GM23338 (cell line): ENCODE measurements around the gene PSMG4. TPM values are rescaled to one million over a fixed set of nuclear protein-coding genes. Genes with fewer than 3 reads are reported as not detected.

Source experiments
- ATAC-seq: fragments of 200-7000 bp; cut with Tn5 transposase; 3 replicates; pipeline ENCODE4 v1.9.1; 2020
- DNase-seq: peaks from one replicate; pipeline ENCODE4 v3.0.0-alpha.2; 2015; ENCODE audit warnings: low spot score
- H2AFZ ChIP-seq: fragments of 200-600 bp; sonication (generic); 2 replicates; pipeline ENCODE4 v1.8.0; 2016; ENCODE audit warnings: antibody characterized with exemption, mild to moderate bottlenecking, moderate library complexity
- H3F3A ChIP-seq: fragments of 200-600 bp; sonication (generic); replicated peaks from 2 replicates; pipeline ENCODE4 v1.8.0; 2017; ENCODE audit warnings: antibody characterized with exemption, mixed run types, low read depth
- H3K27ac ChIP-seq: fragments of 200-600 bp; sonication (generic); 2 replicates; pipeline ENCODE4 v1.6.1; 2016; ENCODE audit warnings: low read depth
- H3K27me3 ChIP-seq: fragments of 200-600 bp; sonication (generic); 2 replicates; pipeline ENCODE4 v1.8.0; 2016; ENCODE audit warnings: mild to moderate bottlenecking, mixed run types, moderate library complexity; ENCODE audit not compliant: insufficient read depth
- H3K36me3 ChIP-seq: fragments of 200-600 bp; sonication (generic); 2 replicates; pipeline ENCODE4 v1.8.0; 2016; ENCODE audit warnings: mild to moderate bottlenecking; ENCODE audit not compliant: insufficient read depth
- H3K4me1 ChIP-seq: fragments of 200-600 bp; sonication (generic); 2 replicates; pipeline ENCODE4 v1.8.0; 2016; ENCODE audit warnings: mild to moderate bottlenecking, moderate library complexity; ENCODE audit not compliant: insufficient read depth
- H3K4me2 ChIP-seq: fragments of 200-600 bp; sonication (generic); 2 replicates; pipeline ENCODE4 v1.7.1; 2017; ENCODE audit warnings: mixed run types
- H3K4me3 ChIP-seq: fragments of 200-600 bp; sonication (generic); 2 replicates; pipeline ENCODE4 v1.6.1; 2016; ENCODE audit warnings: mixed run types
- H3K79me2 ChIP-seq: fragments of 200-600 bp; sonication (generic); replicated peaks from 2 replicates; pipeline ENCODE4 v1.8.0; 2017; ENCODE audit warnings: mild to moderate bottlenecking; ENCODE audit not compliant: insufficient read depth
- H3K9me2 ChIP-seq: fragments of 200-600 bp; sonication (generic); 2 replicates; pipeline ENCODE4 v1.8.0; 2017; ENCODE audit not compliant: insufficient read depth
- H4K20me1 ChIP-seq: fragments of 200-600 bp; sonication (generic); replicated peaks from 2 replicates; pipeline ENCODE4 v1.8.0; 2017; ENCODE audit warnings: mild to moderate bottlenecking; ENCODE audit not compliant: insufficient read depth
- H3K27ac Mint-ChIP-seq: 2 replicates; pipeline ENCODE4 v1.8.0; 2020; ENCODE audit warnings: inconsistent platforms, mild to moderate bottlenecking, moderate library complexity, mixed read lengths
- H3K27me3 Mint-ChIP-seq: 3 replicates; pipeline ENCODE4 v1.8.0; 2022; ENCODE audit warnings: low read depth, mild to moderate bottlenecking, moderate library complexity, mixed read lengths, inconsistent platforms; ENCODE audit not compliant: insufficient read depth, poor library complexity
- H3K36me3 Mint-ChIP-seq: 3 replicates; pipeline ENCODE4 v1.8.0; 2021; ENCODE audit warnings: low read depth, mild to moderate bottlenecking, inconsistent platforms, moderate library complexity, mixed read lengths
- H3K4me1 Mint-ChIP-seq: 3 replicates; pipeline ENCODE4 v1.8.0; 2020; ENCODE audit warnings: mild to moderate bottlenecking, inconsistent platforms, mixed read lengths
- H3K4me3 Mint-ChIP-seq: 3 replicates; pipeline ENCODE4 v1.8.0; 2021; ENCODE audit warnings: moderate library complexity, mild to moderate bottlenecking, inconsistent platforms, mixed read lengths
- H3K9me3 Mint-ChIP-seq: 3 replicates; pipeline ENCODE4 v1.8.0; 2020; ENCODE audit warnings: moderate library complexity, mild to moderate bottlenecking, inconsistent platforms, mixed read lengths
- CTCF ChIP-seq, 2 experiments: fragments of 200-600 bp in 1 of 2; sonication (generic) in 1 of 2; conservative IDR thresholded peaks; 2 replicates each; pipeline versions ENCODE4 v1.5.1 to v1.6.1; 2016 to 2017; ENCODE audit warnings: antibody characterized with exemption in 2 of 2, low read depth in 2 of 2, mild to moderate bottlenecking in 2 of 2, moderate library complexity in 1 of 2
- ETS1 ChIP-seq: IDR thresholded peaks from 2 replicates; pipeline ENCODE4 v1.6.1; 2016; ENCODE audit warnings: antibody characterized with exemption
- EZH2 ChIP-seq: fragments of 200-600 bp; sonication (generic); IDR thresholded peaks from one replicate; pipeline ENCODE4 v1.8.0; 2017; ENCODE audit warnings: antibody characterized with exemption, mild to moderate bottlenecking, low read depth; ENCODE audit not compliant: unreplicated experiment
- NANOG ChIP-seq: IDR thresholded peaks from 2 replicates; pipeline ENCODE4 v1.6.1; 2016; ENCODE audit warnings: antibody characterized with exemption, borderline replicate concordance
- POLR2AphosphoS5 ChIP-seq: IDR thresholded peaks from 2 replicates; pipeline ENCODE4 v1.6.1; 2016; ENCODE audit warnings: antibody characterized with exemption, low read depth
- ZNF114 ChIP-seq: fragments of 250-450 bp; sonication (Bioruptor Pico); IDR thresholded peaks from 2 replicates; pipeline ENCODE4 v1.5.0; 2020; ENCODE audit warnings: mild to moderate bottlenecking, moderate library complexity
- polyA plus RNA-seq: library from polyadenylated mRNA; unstranded; fragments of >200 nt; fragmentation: Nextera tagmentation; extraction: Ambion mirVana; gene quantifications from 2 replicates; pipeline ENCODE4 v1.2.1, GENCODE V29; 2016
- total RNA-seq: library from RNA; depleted of rRNA; stranded (reverse); fragments of >200 nt; shearing (Covaris generic); gene quantifications from 2 replicates; pipeline ENCODE4 v1.2.3, GENCODE V29; 2014
- TF ChIP-seq, protein P1 (sequence below): fragments of 250-450 bp; sonication (Bioruptor Pico); IDR thresholded peaks from 2 replicates; pipeline ENCODE4 v1.5.0; 2020; ENCODE audit warnings: mild to moderate bottlenecking, moderate library complexity

Gene PSMG4
- total and polyA plus RNA-seq, 2 experiments from 2014 or later = 37.2 to 168 TPM

- TF ChIP-seq, protein P1, sequence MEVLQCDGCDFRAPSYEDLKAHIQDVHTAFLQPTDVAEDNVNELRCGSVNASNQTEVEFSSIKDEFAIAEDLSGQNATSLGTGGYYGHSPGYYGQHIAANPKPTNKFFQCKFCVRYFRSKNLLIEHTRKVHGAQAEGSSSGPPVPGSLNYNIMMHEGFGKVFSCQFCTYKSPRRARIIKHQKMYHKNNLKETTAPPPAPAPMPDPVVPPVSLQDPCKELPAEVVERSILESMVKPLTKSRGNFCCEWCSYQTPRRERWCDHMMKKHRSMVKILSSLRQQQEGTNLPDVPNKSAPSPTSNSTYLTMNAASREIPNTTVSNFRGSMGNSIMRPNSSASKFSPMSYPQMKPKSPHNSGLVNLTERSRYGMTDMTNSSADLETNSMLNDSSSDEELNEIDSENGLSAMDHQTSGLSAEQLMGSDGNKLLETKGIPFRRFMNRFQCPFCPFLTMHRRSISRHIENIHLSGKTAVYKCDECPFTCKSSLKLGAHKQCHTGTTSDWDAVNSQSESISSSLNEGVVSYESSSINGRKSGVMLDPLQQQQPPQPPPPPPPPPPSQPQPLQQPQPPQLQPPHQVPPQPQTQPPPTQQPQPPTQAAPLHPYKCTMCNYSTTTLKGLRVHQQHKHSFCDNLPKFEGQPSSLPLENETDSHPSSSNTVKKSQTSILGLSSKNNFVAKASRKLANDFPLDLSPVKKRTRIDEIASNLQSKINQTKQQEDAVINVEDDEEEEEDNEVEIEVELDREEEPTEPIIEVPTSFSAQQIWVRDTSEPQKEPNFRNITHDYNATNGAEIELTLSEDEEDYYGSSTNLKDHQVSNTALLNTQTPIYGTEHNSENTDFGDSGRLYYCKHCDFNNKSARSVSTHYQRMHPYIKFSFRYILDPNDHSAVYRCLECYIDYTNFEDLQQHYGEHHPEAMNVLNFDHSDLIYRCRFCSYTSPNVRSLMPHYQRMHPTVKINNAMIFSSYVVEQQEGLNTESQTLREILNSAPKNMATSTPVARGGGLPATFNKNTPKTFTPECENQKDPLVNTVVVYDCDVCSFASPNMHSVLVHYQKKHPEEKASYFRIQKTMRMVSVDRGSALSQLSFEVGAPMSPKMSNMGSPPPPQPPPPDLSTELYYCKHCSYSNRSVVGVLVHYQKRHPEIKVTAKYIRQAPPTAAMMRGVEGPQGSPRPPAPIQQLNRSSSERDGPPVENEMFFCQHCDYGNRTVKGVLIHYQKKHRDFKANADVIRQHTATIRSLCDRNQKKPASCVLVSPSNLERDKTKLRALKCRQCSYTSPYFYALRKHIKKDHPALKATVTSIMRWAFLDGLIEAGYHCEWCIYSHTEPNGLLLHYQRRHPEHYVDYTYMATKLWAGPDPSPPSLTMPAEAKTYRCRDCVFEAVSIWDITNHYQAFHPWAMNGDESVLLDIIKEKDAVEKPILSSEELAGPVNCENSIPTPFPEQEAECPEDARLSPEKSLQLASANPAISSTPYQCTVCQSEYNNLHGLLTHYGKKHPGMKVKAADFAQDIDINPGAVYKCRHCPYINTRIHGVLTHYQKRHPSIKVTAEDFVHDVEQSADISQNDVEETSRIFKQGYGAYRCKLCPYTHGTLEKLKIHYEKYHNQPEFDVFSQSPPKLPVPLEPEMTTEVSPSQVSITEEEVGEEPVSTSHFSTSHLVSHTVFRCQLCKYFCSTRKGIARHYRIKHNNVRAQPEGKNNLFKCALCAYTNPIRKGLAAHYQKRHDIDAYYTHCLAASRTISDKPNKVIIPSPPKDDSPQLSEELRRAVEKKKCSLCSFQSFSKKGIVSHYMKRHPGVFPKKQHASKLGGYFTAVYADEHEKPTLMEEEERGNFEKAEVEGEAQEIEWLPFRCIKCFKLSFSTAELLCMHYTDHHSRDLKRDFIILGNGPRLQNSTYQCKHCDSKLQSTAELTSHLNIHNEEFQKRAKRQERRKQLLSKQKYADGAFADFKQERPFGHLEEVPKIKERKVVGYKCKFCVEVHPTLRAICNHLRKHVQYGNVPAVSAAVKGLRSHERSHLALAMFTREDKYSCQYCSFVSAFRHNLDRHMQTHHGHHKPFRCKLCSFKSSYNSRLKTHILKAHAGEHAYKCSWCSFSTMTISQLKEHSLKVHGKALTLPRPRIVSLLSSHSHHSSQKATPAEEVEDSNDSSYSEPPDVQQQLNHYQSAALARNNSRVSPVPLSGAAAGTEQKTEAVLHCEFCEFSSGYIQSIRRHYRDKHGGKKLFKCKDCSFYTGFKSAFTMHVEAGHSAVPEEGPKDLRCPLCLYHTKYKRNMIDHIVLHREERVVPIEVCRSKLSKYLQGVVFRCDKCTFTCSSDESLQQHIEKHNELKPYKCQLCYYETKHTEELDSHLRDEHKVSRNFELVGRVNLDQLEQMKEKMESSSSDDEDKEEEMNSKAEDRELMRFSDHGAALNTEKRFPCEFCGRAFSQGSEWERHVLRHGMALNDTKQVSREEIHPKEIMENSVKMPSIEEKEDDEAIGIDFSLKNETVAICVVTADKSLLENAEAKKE = no peak
- TF ChIP-seq EZH2 (no peak), ETS1 (no peak), POLR2AphosphoS5 (no peak), ZNF114 (CRISPR knock-in tag) (no peak), NANOG (no peak)
Measured at GRCh38 chr6:3226042-3226441, 32.7 kb upstream of the PSMG4 start (continued).

DNA sequence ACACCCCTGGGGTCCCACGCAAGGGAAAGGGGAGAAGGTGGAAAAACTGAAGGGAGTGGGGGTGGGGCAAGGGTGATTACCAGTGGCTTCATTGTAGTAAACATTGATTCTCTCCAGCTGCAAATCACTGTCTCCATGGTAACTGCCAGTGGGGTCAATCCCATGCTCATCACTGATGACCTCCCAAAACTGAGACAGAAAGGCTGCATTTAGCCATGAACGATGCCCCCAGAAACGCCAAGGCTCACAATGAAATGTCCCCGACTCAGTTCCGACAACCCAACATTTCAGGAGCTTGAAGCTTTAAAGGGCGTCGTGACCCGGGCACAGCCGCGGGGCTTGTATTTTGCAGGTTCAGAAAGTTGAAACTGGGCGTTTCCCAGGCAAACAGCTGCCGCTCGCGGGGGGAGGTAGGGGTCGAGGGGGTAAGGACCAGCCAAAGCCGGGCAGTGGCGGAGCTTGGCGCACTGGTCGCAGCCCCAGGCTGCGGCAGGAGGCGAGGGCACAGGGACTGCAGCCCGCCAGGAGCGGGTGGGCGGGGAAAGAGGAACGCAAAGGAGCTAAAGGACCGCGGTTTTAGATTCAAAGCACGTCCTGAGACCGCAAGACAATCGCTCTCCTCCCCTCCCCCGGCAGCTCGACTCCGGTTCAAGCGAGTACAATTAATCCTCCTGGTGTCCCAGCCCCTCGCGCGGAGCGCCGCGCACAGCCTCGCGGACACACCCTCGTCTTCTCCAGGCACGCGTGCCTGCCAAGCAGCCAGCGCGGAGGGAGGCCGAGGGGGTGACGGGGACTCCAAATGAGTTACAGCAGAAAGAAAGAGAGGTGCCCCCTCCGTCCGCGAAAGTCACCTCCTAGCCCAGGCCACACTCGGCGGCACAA is 32.0 kb upstream of the PSMG4 start:
- H3K27ac Mint-ChIP-seq = peak overlapping the region; percentile 48; the same call in 1 of the 2 replicates
- peak; percentile 9 for ATAC-seq
- peaks cover 26% of the 10 kb centered on the region for H4K20me1 ChIP-seq
- DNase-seq = peak; percentile 73
- H3K4me2 ChIP-seq = peak overlapping the region; percentile 96
- H3K27me3 Mint-ChIP-seq = peaks cover 38% of the 10 kb centered on the region
- H3F3A ChIP-seq = peaks cover 41% of the 10 kb centered on the region
- peaks cover 20% of the 10 kb centered on the region for H3K79me2 ChIP-seq
- H3K9me2 ChIP-seq = no peaks in the 10 kb centered on the region
- no peak overlapping the region for H2AFZ ChIP-seq
- H3K4me1 ChIP-seq = peaks cover 26% of the 10 kb centered on the region
- H3K36me3 ChIP-seq = peaks cover 6% of the 10 kb centered on the region
- peak overlapping the region; percentile 93 for H3K4me3 ChIP-seq
- peaks cover 33% of the 10 kb centered on the region for H3K36me3 Mint-ChIP-seq
- peaks cover 37% of the 10 kb centered on the region for H3K4me1 Mint-ChIP-seq
- H3K27ac ChIP-seq = 0 out of 2 replicates have a peak overlapping the region, but pooled peaks have one; percentile 69
- peaks cover 6% of the 10 kb centered on the region; the same call in 2 of the 3 replicates for H3K9me3 Mint-ChIP-seq
- H3K27me3 ChIP-seq = peaks cover 23% of the 10 kb centered on the region
- peak overlapping the region; percentile 91 for H3K4me3 Mint-ChIP-seq
- TF ChIP-seq CTCF (conservative IDR thresholded peaks at IDR 0.05; ENCODE audit: low read depth in 2 of 2) = no peak
